HK-2 (cell line): ENCODE data around the gene MAGEB2.
"Not testable (repeated sequence)": the region's sequence is repeated elsewhere in the genome, so short reads cannot be mapped to it uniquely, and the experiment has no call there.

Experiments used
- DNase-seq: peaks from one replicate; pipeline ENCODE4 v3.0.0-alpha.2; 2018; ENCODE audit not compliant: unreplicated experiment

MAGEB2 gene

GRCh38 chrX:30215357-30215843 lies at the start of gene MAGEB2:
TSS of gene MAGEB2 (plus strand) at chrX:30215563. CDS start at chrX:30218581, 3,018 bp downstream.
- DNase-seq = no peak

GRCh38 chrX:30170900-30171299 lies 44.5 kb upstream of the MAGEB2 start:
- DNase-seq = no peak

GRCh38 chrX:30181353-30181752 lies 34.0 kb upstream of the MAGEB2 start:
- DNase-seq = no peak

GRCh38 chrX:30183554-30183953 lies 31.8 kb upstream of the MAGEB2 start:
- no peak for DNase-seq

GRCh38 chrX:30190426-30190825 lies 24.9 kb upstream of the MAGEB2 start:
- DNase-seq = no peak

GRCh38 chrX:30193910-30194309 lies 21.5 kb upstream of the MAGEB2 start:
- DNase-seq = not testable (repeated sequence)

- no peak for DNase-seq
Measured at GRCh38 chrX:30196322-30196721, 19.0 kb upstream of the MAGEB2 start.

GRCh38 chrX:30212172-30212571 lies 3.2 kb upstream of the MAGEB2 start:
- no peak for DNase-seq

- no peak for DNase-seq
Measured at GRCh38 chrX:30217465-30217864, 2.1 kb downstream of the MAGEB2 start.

GRCh38 chrX:30219372-30219771 lies 4.0 kb downstream of the MAGEB2 start:
- no peak for DNase-seq

- DNase-seq = no peak
Measured at GRCh38 chrX:30220661-30221060, 5.3 kb downstream of the MAGEB2 start.

- no peak for DNase-seq
Measured at GRCh38 chrX:30224536-30224935, 9.2 kb downstream of the MAGEB2 start.

GRCh38 chrX:30228526-30228925 lies 13.2 kb downstream of the MAGEB2 start:
- DNase-seq = no peak

- DNase-seq = no peak
Measured at GRCh38 chrX:30230395-30230794, 15.0 kb downstream of the MAGEB2 start, which contains the start of gene MAGEB3. TSS of gene MAGEB3 (plus strand) at chrX:30230657. CDS start at chrX:30235925, 5,268 bp downstream.

- DNase-seq = no peak
Measured at GRCh38 chrX:30241724-30242415, 26.5 kb downstream of the MAGEB2 start, which contains the start of gene MAGEB4. TSS of gene MAGEB4 (plus strand) at chrX:30242000. CDS start at chrX:30242136, 136 bp downstream.

GRCh38 chrX:30246769-30247489 lies 31.6 kb downstream of the MAGEB2 start, which contains the start of gene MAGEB1:
TSS of gene MAGEB1 (plus strand) at chrX:30247146. CDS start at chrX:30250494, 3,348 bp downstream.
- no peak for DNase-seq

GRCh38 chrX:30248854-30249253 lies 33.5 kb downstream of the MAGEB2 start:
- no peak for DNase-seq

- no peak for DNase-seq
Measured at GRCh38 chrX:30253257-30253656, 37.9 kb downstream of the MAGEB2 start.

GRCh38 chrX:30259927-30260326 lies 44.6 kb downstream of the MAGEB2 start:
- no peak for DNase-seq

GRCh38 chrX:30261012-30261411 lies 45.6 kb downstream of the MAGEB2 start:
- no peak for DNase-seq

- DNase-seq = no peak
Measured at GRCh38 chrX:30262763-30263162, 47.4 kb downstream of the MAGEB2 start.
